Activated naive CD8-positive, alpha-beta T cell treated with anti-CD3 and anti-CD28 coated beads, Interleukin-2, amount 10 ng/mL, durations not matched to agents 7 days and 5 days (primary cell): ENCODE data around the gene SIPA1L3. TPM values are rescaled to one million over a fixed set of nuclear protein-coding genes. Genes with fewer than 3 reads are reported as not detected.

Source experiments
- ATAC-seq: fragments of 150-1000 bp; cut with Tn5 transposase; one replicate; pipeline ENCODE4 v1.10.0; 2021; ENCODE audit warnings: low read depth, moderate library complexity
- POLR2A ChIA-PET: fragments of 350-600 bp; sonication (Branson Sonifier 250); formaldehyde crosslinking; loops from one replicate; lab custom pipeline; 2021; ENCODE audit warnings: antibody characterized with exemption; lab: Charles Lee
- DNase-seq: peaks from one replicate; pipeline ENCODE4 v3.0.0; 2021
- H3K27ac Mint-ChIP-seq: one replicate; pipeline ENCODE4 v1.8.0; 2022; ENCODE audit warnings: mild to moderate bottlenecking, mixed read lengths
- H3K27me3 Mint-ChIP-seq: one replicate; pipeline ENCODE4 v1.8.0; 2022; ENCODE audit warnings: mild to moderate bottlenecking, moderate library complexity, mixed read lengths
- H3K36me3 Mint-ChIP-seq: one replicate; pipeline ENCODE4 v1.8.0; 2021; ENCODE audit warnings: mild to moderate bottlenecking, mixed read lengths
- H3K4me1 Mint-ChIP-seq: one replicate; pipeline ENCODE4 v1.8.0; 2021; ENCODE audit warnings: mixed read lengths
- H3K4me3 Mint-ChIP-seq: one replicate; pipeline ENCODE4 v1.8.0; 2022; ENCODE audit warnings: mild to moderate bottlenecking, moderate library complexity, mixed read lengths
- H3K9me3 Mint-ChIP-seq: one replicate; pipeline ENCODE4 v1.8.0; 2021; ENCODE audit warnings: mixed read lengths
- total RNA-seq, 2 experiments: library from RNA; stranded (reverse); gene quantifications; one replicate each; pipeline ENCODE4 v1.2.3, GENCODE V29; 2021

Gene SIPA1L3
- total RNA-seq, 2 experiments from 2014 or later: 20.3 to 24.6 TPM

DNA sequence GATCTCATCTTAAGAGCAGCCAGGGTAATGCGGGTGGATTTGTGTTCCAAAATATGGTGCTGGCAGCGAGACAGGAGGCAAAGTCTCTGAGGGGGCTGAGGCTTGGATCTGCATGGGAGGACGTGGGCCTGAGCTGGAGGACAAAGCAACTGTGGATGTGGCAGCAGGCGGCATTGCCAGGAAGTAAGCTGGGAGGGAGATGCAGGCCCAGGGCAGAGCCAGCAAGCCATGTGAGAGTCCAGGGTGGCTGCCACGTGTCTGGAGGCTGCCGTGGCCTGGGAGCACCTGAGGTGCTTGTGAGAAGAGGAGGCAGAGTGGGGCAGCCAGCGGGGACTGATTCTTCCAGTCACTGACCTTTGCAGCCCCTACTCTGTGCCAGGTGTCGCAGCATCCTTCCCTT lies 265.0 kb downstream of the SIPA1L3 start:
- Mint-ChIP-seq H3K4me1 (no peaks in the 10 kb centered on the region), H3K36me3 (no peaks in the 10 kb centered on the region), H3K4me3 (no peak overlapping the region), H3K27me3 (no peaks in the 10 kb centered on the region), H3K27ac (no peak overlapping the region), H3K9me3 (no peaks in the 10 kb centered on the region)
- DNase-seq (no peak), ATAC-seq (no peak)
- POLR2A ChIA-PET: interaction anchor here (0.5 kb wide), 1 partner anchor 228 kb away, joined by 4 read pairs; no protein-coding TSS in a partner anchor

DNA sequence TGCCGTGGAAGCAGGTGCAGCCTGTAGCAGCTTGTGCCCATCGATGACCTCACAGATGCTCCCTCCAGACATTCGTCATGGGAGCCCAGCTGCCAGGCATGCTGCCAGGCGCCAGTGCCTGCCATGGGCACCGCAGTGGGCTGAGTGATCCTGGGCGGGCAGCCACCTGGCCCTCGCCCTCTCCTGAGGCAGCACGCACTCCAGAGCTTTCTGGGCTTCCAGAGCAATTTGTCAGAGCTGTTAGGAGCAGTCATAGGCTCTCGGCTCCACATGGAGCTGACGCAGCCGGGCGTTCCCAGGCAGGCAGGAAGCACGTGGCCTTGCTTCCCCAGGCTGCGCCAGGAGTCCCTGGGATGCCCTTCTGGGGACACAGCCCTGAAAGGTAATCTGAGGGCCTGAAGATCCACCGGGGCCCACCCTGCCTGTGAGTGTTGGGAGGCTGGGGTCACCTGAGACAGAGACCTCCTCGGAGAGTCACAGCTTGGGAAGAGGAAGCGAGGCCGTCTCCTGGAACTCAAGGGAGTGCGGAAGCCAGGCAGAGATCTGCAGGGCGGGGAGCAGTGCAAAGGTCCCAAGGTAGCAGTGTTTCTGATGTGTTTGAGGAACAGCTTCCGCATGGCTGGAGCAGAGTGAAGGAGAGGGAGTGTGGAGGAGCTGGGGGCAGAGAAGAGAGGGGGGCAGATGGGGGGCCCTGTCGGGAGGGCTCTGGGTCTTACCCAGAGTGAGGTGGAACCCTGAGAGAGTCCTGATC lies 266.5 kb downstream of the SIPA1L3 start:
- no peaks in the 10 kb centered on the region for H3K36me3 Mint-ChIP-seq
- no peak for ATAC-seq
- no peaks in the 10 kb centered on the region for H3K27me3 Mint-ChIP-seq
- POLR2A ChIA-PET: no interaction called here
- H3K9me3 Mint-ChIP-seq: no peaks in the 10 kb centered on the region
- no peaks in the 10 kb centered on the region for H3K4me1 Mint-ChIP-seq
- no peak overlapping the region for H3K4me3 Mint-ChIP-seq
- H3K27ac Mint-ChIP-seq: peak overlapping the region; percentile 13
- no peak for DNase-seq

- H3K4me3 Mint-ChIP-seq: no peak overlapping the region
- no peaks in the 10 kb centered on the region for H3K4me1 Mint-ChIP-seq
- H3K27ac Mint-ChIP-seq: no peak overlapping the region
- POLR2A ChIA-PET: no interaction called here
- peaks cover 1% of the 10 kb centered on the region for H3K36me3 Mint-ChIP-seq
- DNase-seq: no peak
- ATAC-seq: no peak
- H3K9me3 Mint-ChIP-seq: peaks cover 5% of the 10 kb centered on the region
- no peaks in the 10 kb centered on the region for H3K27me3 Mint-ChIP-seq
Measured at GRCh38 chr19:38175422-38175821, 268.4 kb downstream of the SIPA1L3 start.

DNA sequence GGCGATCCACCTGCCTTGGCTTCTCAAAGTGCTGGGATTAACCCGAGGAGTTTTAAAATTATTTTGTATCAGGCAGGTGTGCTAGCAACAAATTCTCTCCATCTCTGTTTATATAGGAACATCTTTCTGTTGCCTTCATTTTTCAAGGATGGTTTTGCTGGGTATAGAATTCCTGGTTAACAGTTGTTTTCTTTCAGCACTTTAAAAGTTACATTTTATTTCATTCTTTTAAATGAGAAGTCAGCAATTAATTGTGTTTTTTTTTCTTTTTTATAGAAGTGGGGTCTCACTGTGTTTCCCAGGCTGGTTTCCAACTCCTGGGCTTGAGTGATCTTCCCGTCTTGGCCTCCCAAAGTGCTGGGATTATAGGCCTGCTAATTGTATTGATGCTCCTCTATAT lies 273.1 kb downstream of the SIPA1L3 start:
- no peak for ATAC-seq
- H3K4me3 Mint-ChIP-seq: no peak overlapping the region
- H3K4me1 Mint-ChIP-seq: no peaks in the 10 kb centered on the region
- POLR2A ChIA-PET: interaction anchor here (0.7 kb wide), 1 partner anchor 31 kb away, joined by 5 read pairs; no protein-coding TSS in a partner anchor
- H3K9me3 Mint-ChIP-seq: peaks cover 8% of the 10 kb centered on the region
- H3K27me3 Mint-ChIP-seq: no peaks in the 10 kb centered on the region
- H3K27ac Mint-ChIP-seq: no peak overlapping the region
- H3K36me3 Mint-ChIP-seq: peaks cover 6% of the 10 kb centered on the region
- DNase-seq: no peak

DNA sequence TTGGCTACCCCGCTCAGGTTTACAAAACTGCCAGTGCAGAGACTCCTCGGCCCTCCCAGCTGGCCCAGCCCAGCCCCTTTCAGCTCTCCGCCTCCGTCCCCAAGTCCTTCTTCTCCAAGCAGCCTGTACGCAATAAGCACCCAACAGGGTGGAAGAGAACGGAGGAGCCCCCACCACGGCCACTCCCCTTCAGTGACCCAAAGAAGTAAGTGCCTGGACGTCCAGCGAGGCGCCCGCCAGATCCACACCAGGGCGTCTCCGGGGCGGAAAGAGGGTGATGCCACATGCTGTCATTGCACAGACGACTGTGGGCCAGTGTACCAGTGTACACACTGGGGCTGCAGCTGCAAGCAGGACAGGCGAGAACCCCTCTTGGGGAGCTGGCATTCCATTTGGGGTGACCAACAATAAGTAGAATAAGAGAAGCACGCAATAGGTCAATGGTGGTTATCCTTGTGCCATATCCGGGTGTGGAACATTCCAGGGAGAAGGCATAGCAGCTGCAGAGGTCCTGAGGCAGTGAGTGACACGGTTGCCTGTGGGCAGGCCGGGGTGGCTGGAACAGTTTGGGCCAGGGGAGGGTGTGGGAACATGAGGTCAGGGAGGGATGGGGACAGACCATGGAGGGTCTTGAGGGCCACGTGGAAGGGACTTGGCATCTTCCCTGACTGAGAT lies 275.7 kb downstream of the SIPA1L3 start:
- POLR2A ChIA-PET: no interaction called here
- Mint-ChIP-seq H3K27ac (no peak overlapping the region), H3K9me3 (peaks cover 8% of the 10 kb centered on the region), H3K4me3 (no peak overlapping the region), H3K27me3 (no peaks in the 10 kb centered on the region), H3K4me1 (no peaks in the 10 kb centered on the region), H3K36me3 (peaks cover 6% of the 10 kb centered on the region)
- no peak for ATAC-seq
- no peak for DNase-seq

GRCh38 chr19:38183251-38183897 lies 276.4 kb downstream of the SIPA1L3 start:
- ATAC-seq (no peak), DNase-seq (no peak)
- Mint-ChIP-seq H3K27me3 (no peaks in the 10 kb centered on the region), H3K27ac (no peak overlapping the region), H3K9me3 (peaks cover 8% of the 10 kb centered on the region), H3K4me3 (no peak overlapping the region), H3K36me3 (peaks cover 6% of the 10 kb centered on the region), H3K4me1 (no peaks in the 10 kb centered on the region)
- POLR2A ChIA-PET: no interaction called here

GRCh38 chr19:38184815-38185214 lies 277.8 kb downstream of the SIPA1L3 start:
- H3K27me3 Mint-ChIP-seq: no peaks in the 10 kb centered on the region
- peaks cover 7% of the 10 kb centered on the region for H3K36me3 Mint-ChIP-seq
- H3K9me3 Mint-ChIP-seq: peaks cover 4% of the 10 kb centered on the region
- no peak for ATAC-seq
- POLR2A ChIA-PET: no interaction called here
- DNase-seq: no peak
- no peak overlapping the region for H3K4me3 Mint-ChIP-seq
- no peak overlapping the region for H3K27ac Mint-ChIP-seq
- peaks cover 5% of the 10 kb centered on the region for H3K4me1 Mint-ChIP-seq

DNA sequence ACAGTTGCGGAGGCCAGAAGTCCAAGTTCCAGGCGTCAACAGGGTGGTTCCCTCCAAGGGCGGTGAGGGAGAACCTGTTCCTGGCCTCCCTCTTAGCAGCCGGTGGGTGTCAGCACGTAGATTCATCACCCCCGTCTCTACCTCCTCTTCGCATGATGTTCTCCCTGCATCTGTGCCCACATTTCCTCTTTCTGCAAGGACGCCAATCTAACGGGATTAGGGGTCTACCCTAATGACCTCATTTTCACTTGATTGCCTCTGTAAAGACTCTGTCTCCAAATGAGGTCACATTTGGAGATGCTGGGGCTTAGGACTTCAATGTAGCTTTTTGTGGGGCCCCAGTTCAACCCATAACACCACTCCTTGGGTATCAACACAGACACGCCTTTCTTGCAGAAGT lies 278.6 kb downstream of the SIPA1L3 start:
- Mint-ChIP-seq H3K27ac (no peak overlapping the region), H3K27me3 (no peaks in the 10 kb centered on the region), H3K9me3 (peaks cover 4% of the 10 kb centered on the region), H3K4me3 (no peak overlapping the region), H3K36me3 (peaks cover 7% of the 10 kb centered on the region), H3K4me1 (peaks cover 5% of the 10 kb centered on the region)
- no peak for DNase-seq
- ATAC-seq: no peak
- POLR2A ChIA-PET: no interaction called here

DNA sequence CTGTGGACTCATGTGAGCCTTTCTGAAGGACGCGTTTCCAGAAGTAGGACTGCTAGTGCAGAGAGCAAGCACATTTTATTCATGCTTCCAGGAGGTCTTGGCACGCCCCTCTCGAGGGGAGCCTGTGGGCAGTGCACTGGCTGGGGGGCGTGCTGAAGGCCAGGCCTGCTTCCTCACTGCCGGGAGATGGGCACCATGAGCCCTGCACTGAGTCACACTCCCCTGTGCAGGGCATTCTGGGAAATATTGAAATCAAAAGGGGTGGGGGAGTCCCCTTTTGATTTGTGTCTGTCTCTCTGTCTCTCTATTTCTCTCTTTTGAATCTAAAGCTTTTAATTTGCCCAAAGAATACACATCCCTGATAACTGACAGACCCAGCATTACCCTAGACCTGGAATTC lies 283.1 kb downstream of the SIPA1L3 start:
- DNase-seq: no peak
- peaks cover 4% of the 10 kb centered on the region for H3K36me3 Mint-ChIP-seq

DNA sequence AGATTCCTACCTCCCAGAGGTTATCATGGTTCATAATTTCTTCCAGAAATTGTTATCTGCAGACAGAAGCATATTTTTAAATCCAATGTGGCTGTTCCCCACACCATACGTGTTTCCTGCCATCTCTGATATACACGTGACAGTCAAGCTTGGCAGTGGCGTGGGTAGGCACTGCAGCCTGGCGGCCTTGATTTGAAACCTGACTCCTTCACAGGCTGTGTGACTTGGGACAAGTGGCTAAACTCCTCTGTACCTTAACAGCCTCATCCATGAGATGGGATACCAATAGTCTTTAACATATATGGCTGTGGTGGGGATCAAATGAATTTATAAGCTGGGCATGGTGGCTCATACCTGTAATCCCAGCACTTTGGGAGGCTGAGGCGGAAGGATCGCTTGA lies 283.8 kb downstream of the SIPA1L3 start:
- Mint-ChIP-seq H3K27me3 (no peaks in the 10 kb centered on the region), H3K27ac (no peak overlapping the region), H3K9me3 (no peaks in the 10 kb centered on the region), H3K4me1 (peaks cover 5% of the 10 kb centered on the region), H3K4me3 (no peak overlapping the region), H3K36me3 (peaks cover 6% of the 10 kb centered on the region)
- DNase-seq (no peak), ATAC-seq (no peak)
- POLR2A ChIA-PET: no interaction called here

More for the DNA sequence above, 283.1 kb downstream of the SIPA1L3 start:
- Mint-ChIP-seq H3K4me1 (peaks cover 5% of the 10 kb centered on the region), H3K27ac (no peak overlapping the region), H3K27me3 (no peaks in the 10 kb centered on the region), H3K9me3 (no peaks in the 10 kb centered on the region), H3K4me3 (no peak overlapping the region)
- POLR2A ChIA-PET: no interaction called here
- no peak for ATAC-seq

DNA sequence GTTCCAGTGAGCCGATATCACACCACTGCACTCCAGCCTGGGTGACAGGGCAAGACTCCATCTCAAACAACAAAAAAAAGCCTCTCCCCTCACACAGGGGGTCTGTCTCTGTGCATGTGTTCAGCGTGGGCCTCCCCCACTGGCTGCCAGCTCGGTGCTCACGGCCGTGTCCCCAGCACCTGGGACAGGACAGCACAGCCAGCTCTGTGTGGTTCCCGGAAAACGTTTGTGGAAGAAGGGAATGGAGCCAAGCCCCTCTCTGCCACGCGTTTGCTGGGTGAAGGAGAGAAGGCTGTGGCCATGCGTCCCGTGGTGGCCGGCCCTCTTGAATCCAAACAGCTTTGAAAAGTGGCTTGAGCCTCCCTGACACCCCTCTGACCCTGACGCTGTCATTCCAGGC lies 284.7 kb downstream of the SIPA1L3 start:
- no peak overlapping the region for H3K27ac Mint-ChIP-seq
- H3K36me3 Mint-ChIP-seq: peaks cover 12% of the 10 kb centered on the region
- H3K9me3 Mint-ChIP-seq: peaks cover 5% of the 10 kb centered on the region
- no peak for ATAC-seq
- POLR2A ChIA-PET: no interaction called here
- DNase-seq: no peak
- peaks cover 5% of the 10 kb centered on the region for H3K4me1 Mint-ChIP-seq
- no peaks in the 10 kb centered on the region for H3K27me3 Mint-ChIP-seq
- no peak overlapping the region for H3K4me3 Mint-ChIP-seq

GRCh38 chr19:38193445-38193844 lies 286.4 kb downstream of the SIPA1L3 start:
- Mint-ChIP-seq H3K4me3 (no peak overlapping the region), H3K27ac (no peak overlapping the region), H3K4me1 (peaks cover 5% of the 10 kb centered on the region), H3K36me3 (peaks cover 12% of the 10 kb centered on the region), H3K9me3 (peaks cover 5% of the 10 kb centered on the region), H3K27me3 (no peaks in the 10 kb centered on the region)
- POLR2A ChIA-PET: no interaction called here
- no peak for ATAC-seq
- DNase-seq: no peak

DNA sequence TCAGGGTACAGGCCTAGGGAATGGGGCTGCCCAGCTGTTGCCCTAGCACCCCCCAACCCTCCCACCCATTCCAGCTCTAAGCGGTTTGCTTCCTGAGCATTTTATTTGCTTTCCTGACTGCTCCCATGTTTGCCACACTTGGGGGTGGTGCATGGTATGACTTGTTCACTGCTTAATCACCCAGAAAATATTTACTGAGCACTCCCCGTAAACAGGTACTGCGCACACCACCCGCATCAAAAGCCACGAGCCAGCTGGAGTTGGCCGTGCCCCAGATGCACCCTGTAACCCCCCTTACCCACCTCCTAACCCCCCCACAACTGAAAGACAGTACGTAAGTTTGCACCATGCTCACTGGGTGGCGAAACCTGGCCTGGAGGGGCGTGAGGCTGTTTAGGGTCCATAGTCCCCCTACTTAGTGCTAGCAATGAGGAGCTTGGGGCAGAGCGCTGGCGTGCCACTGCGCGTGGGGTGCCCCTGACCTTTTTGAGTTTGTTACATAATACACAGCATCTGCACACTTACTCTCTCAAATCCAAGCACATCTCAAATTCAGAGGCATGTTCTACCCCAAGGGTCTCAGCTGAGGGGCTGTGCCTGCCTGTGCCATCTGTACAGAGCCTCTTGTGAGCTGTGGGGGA lies 287.2 kb downstream of the SIPA1L3 start:
- peaks cover 5% of the 10 kb centered on the region for H3K9me3 Mint-ChIP-seq
- POLR2A ChIA-PET: no interaction called here
- ATAC-seq: no peak
- H3K27me3 Mint-ChIP-seq: no peaks in the 10 kb centered on the region
- no peak overlapping the region for H3K4me3 Mint-ChIP-seq
- H3K36me3 Mint-ChIP-seq: peaks cover 9% of the 10 kb centered on the region
- H3K4me1 Mint-ChIP-seq: peaks cover 1% of the 10 kb centered on the region
- no peak overlapping the region for H3K27ac Mint-ChIP-seq
- no peak for DNase-seq
